DMS79 treated with DMSO at 0.1 percent for 48 hours (cell line): ENCODE measurements around the gene POLE.

Experiments
- DNase-seq: peaks from one replicate; lab custom pipeline; 2025; lab: John Stamatoyannopoulos, UW

POLE gene

GRCh38 chr12:132687211-132688164 lies at the start of gene POLE, which contains the start of gene PXMP2:
Gene POLE, minus strand, starts transcription at chr12:132687342. Its CDS starts 27 bp downstream, at chr12:132687315.
Gene PXMP2, plus strand, starts transcription at chr12:132687587. Its CDS starts 84 bp downstream, at chr12:132687671.
- DNase-seq, result peak; percentile 93

- DNase-seq, result no peak
Observed at GRCh38 chr12:132736913-132737312, 49.8 kb upstream of the POLE start.

GRCh38 chr12:132736378-132736777 lies 49.2 kb upstream of the POLE start:
- no peak for DNase-seq

- DNase-seq, result no peak
Observed at GRCh38 chr12:132735496-132735895, 48.4 kb upstream of the POLE start.

- no peak for DNase-seq
Observed at GRCh38 chr12:132734206-132734605, 47.1 kb upstream of the POLE start.

- no peak for DNase-seq
Observed at GRCh38 chr12:132731574-132731973, 44.4 kb upstream of the POLE start.

- DNase-seq, result no peak
Observed at GRCh38 chr12:132730353-132730752, 43.2 kb upstream of the POLE start.

GRCh38 chr12:132729541-132730320 lies 42.6 kb upstream of the POLE start:
- no peak for DNase-seq

- DNase-seq, result no peak
Observed at GRCh38 chr12:132728502-132728901, 41.4 kb upstream of the POLE start.

GRCh38 chr12:132727091-132727794 lies 40.1 kb upstream of the POLE start:
- DNase-seq, result no peak

GRCh38 chr12:132726386-132726785 lies 39.2 kb upstream of the POLE start:
- no peak for DNase-seq

- no peak for DNase-seq
Observed at GRCh38 chr12:132724506-132725241, 37.5 kb upstream of the POLE start.

- no peak for DNase-seq
Observed at GRCh38 chr12:132723764-132724140, 36.6 kb upstream of the POLE start.

- DNase-seq, result no peak
Observed at GRCh38 chr12:132723015-132723763, 36.0 kb upstream of the POLE start.

GRCh38 chr12:132720606-132721345 lies 33.6 kb upstream of the POLE start:
- DNase-seq, result no peak

GRCh38 chr12:132719954-132720324 lies 32.8 kb upstream of the POLE start:
- no peak for DNase-seq

- no peak for DNase-seq
Observed at GRCh38 chr12:132719141-132719953, 32.2 kb upstream of the POLE start.

GRCh38 chr12:132718644-132719043 lies 31.5 kb upstream of the POLE start:
- DNase-seq, result no peak
